ENCODE measurements around the gene SLC6A18.

SLC6A18 gene

GRCh38 chr5:1206521-1207412 lies 18.4 kb upstream of the SLC6A18 start:
- no peak overlapping the region for H3K27ac ChIP-seq (ENCODE audit: low read depth, low read length)
- no peaks in the 10 kb centered on the region for H3K9me3 ChIP-seq (ENCODE audit: insufficient read depth, low read depth, low read length)
- H3K4me3 ChIP-seq (ENCODE audit: low read length): no peak overlapping the region
- no peaks in the 10 kb centered on the region for H3K27me3 ChIP-seq (ENCODE audit: insufficient read depth, low read length)
- H3K9ac ChIP-seq (ENCODE audit: low read depth, low read length): no peak overlapping the region
- peaks cover 4% of the 10 kb centered on the region; the same call in 1 of the 2 replicates for H3K4me1 ChIP-seq (ENCODE audit: insufficient read depth, low read length)
- H3K36me3 ChIP-seq (ENCODE audit: insufficient read depth, low read length): no peaks in the 10 kb centered on the region
- WGBS: 91% methylated on average over 49 of the region's 49 CpGs

- H3K4me1 ChIP-seq (ENCODE audit: insufficient read depth, low read length): peaks cover 4% of the 10 kb centered on the region; the same call in 1 of the 2 replicates
- H3K27me3 ChIP-seq (ENCODE audit: insufficient read depth, low read length): no peaks in the 10 kb centered on the region
- H3K36me3 ChIP-seq (ENCODE audit: insufficient read depth, low read length): no peaks in the 10 kb centered on the region
- no peak overlapping the region for H3K27ac ChIP-seq (ENCODE audit: low read depth, low read length)
- no peak overlapping the region for H3K9ac ChIP-seq (ENCODE audit: low read depth, low read length)
- no peak overlapping the region for H3K4me3 ChIP-seq (ENCODE audit: low read length)
- no peaks in the 10 kb centered on the region for H3K9me3 ChIP-seq (ENCODE audit: insufficient read depth, low read depth, low read length)
- WGBS: 87% methylated on average over 6 of the region's 6 CpGs
These were observed 17.6 kb upstream of the SLC6A18 start for GRCh38 chr5:1207555-1207954.

GRCh38 chr5:1208221-1208742 lies 16.9 kb upstream of the SLC6A18 start:
- H3K27ac ChIP-seq (ENCODE audit: low read depth, low read length): no peak overlapping the region
- peaks cover 4% of the 10 kb centered on the region; the same call in 1 of the 2 replicates for H3K4me1 ChIP-seq (ENCODE audit: insufficient read depth, low read length)
- no peak overlapping the region for H3K9ac ChIP-seq (ENCODE audit: low read depth, low read length)
- no peaks in the 10 kb centered on the region for H3K27me3 ChIP-seq (ENCODE audit: insufficient read depth, low read length)
- H3K36me3 ChIP-seq (ENCODE audit: insufficient read depth, low read length): no peaks in the 10 kb centered on the region
- no peaks in the 10 kb centered on the region for H3K9me3 ChIP-seq (ENCODE audit: insufficient read depth, low read depth, low read length)
- no peak overlapping the region for H3K4me3 ChIP-seq (ENCODE audit: low read length)
- WGBS: 90% methylated on average over 17 of the region's 17 CpGs

GRCh38 chr5:1208743-1209488 lies 16.3 kb upstream of the SLC6A18 start:
- Histone ChIP-seq H3K36me3 (ENCODE audit: insufficient read depth, low read length) (no peaks in the 10 kb centered on the region), H3K27ac (ENCODE audit: low read depth, low read length) (no peak overlapping the region), H3K4me1 (ENCODE audit: insufficient read depth, low read length) (peaks cover 4% of the 10 kb centered on the region; the same call in 1 of the 2 replicates), H3K4me3 (ENCODE audit: low read length) (no peak overlapping the region), H3K27me3 (ENCODE audit: insufficient read depth, low read length) (no peaks in the 10 kb centered on the region), H3K9me3 (ENCODE audit: insufficient read depth, low read depth, low read length) (no peaks in the 10 kb centered on the region), H3K9ac (ENCODE audit: low read depth, low read length) (no peak overlapping the region)
- WGBS: 91% methylated on average over 24 of the region's 24 CpGs

GRCh38 chr5:1209489-1209852 lies 15.7 kb upstream of the SLC6A18 start:
- H3K27ac ChIP-seq (ENCODE audit: low read depth, low read length): no peak overlapping the region
- no peak overlapping the region for H3K9ac ChIP-seq (ENCODE audit: low read depth, low read length)
- H3K4me1 ChIP-seq (ENCODE audit: insufficient read depth, low read length): peaks cover 4% of the 10 kb centered on the region; the same call in 1 of the 2 replicates
- no peaks in the 10 kb centered on the region for H3K9me3 ChIP-seq (ENCODE audit: insufficient read depth, low read depth, low read length)
- no peaks in the 10 kb centered on the region for H3K27me3 ChIP-seq (ENCODE audit: insufficient read depth, low read length)
- H3K36me3 ChIP-seq (ENCODE audit: insufficient read depth, low read length): no peaks in the 10 kb centered on the region
- no peak overlapping the region for H3K4me3 ChIP-seq (ENCODE audit: low read length)
- WGBS: 87% methylated on average over 2 of the region's 2 CpGs

GRCh38 chr5:1209896-1210776 lies 15.0 kb upstream of the SLC6A18 start:
- Histone ChIP-seq H3K4me3 (ENCODE audit: low read length) (no peak overlapping the region), H3K9me3 (ENCODE audit: insufficient read depth, low read depth, low read length) (no peaks in the 10 kb centered on the region), H3K36me3 (ENCODE audit: insufficient read depth, low read length) (no peaks in the 10 kb centered on the region), H3K9ac (ENCODE audit: low read depth, low read length) (no peak overlapping the region), H3K4me1 (ENCODE audit: insufficient read depth, low read length) (peaks cover under 1% of the 10 kb centered on the region; the same call in 1 of the 2 replicates), H3K27ac (ENCODE audit: low read depth, low read length) (no peak overlapping the region), H3K27me3 (ENCODE audit: insufficient read depth, low read length) (no peaks in the 10 kb centered on the region)
- WGBS: 91% methylated on average over 21 of the region's 21 CpGs

GRCh38 chr5:1210832-1211251 lies 14.3 kb upstream of the SLC6A18 start:
- Histone ChIP-seq H3K27me3 (ENCODE audit: insufficient read depth, low read length) (no peaks in the 10 kb centered on the region), H3K4me1 (ENCODE audit: insufficient read depth, low read length) (no peaks in the 10 kb centered on the region), H3K27ac (ENCODE audit: low read depth, low read length) (no peak overlapping the region), H3K9ac (ENCODE audit: low read depth, low read length) (no peak overlapping the region), H3K36me3 (ENCODE audit: insufficient read depth, low read length) (no peaks in the 10 kb centered on the region), H3K4me3 (ENCODE audit: low read length) (no peak overlapping the region), H3K9me3 (ENCODE audit: insufficient read depth, low read depth, low read length) (no peaks in the 10 kb centered on the region)
- WGBS: 87% methylated on average over 21 of the region's 21 CpGs

GRCh38 chr5:1211701-1212100 lies 13.5 kb upstream of the SLC6A18 start:
- Histone ChIP-seq H3K27me3 (ENCODE audit: insufficient read depth, low read length) (no peaks in the 10 kb centered on the region), H3K9me3 (ENCODE audit: insufficient read depth, low read depth, low read length) (no peaks in the 10 kb centered on the region), H3K9ac (ENCODE audit: low read depth, low read length) (no peak overlapping the region), H3K36me3 (ENCODE audit: insufficient read depth, low read length) (no peaks in the 10 kb centered on the region), H3K4me1 (ENCODE audit: insufficient read depth, low read length) (no peaks in the 10 kb centered on the region), H3K27ac (ENCODE audit: low read depth, low read length) (no peak overlapping the region), H3K4me3 (ENCODE audit: low read length) (no peak overlapping the region)
- WGBS: 93% methylated on average over 9 of the region's 9 CpGs

GRCh38 chr5:1212271-1212670 lies 12.9 kb upstream of the SLC6A18 start:
- H3K4me1 ChIP-seq (ENCODE audit: insufficient read depth, low read length): no peaks in the 10 kb centered on the region
- no peak overlapping the region for H3K4me3 ChIP-seq (ENCODE audit: low read length)
- H3K9ac ChIP-seq (ENCODE audit: low read depth, low read length): no peak overlapping the region
- WGBS: 93% methylated on average over 20 of the region's 20 CpGs
- H3K27ac ChIP-seq (ENCODE audit: low read depth, low read length): no peak overlapping the region
- H3K27me3 ChIP-seq (ENCODE audit: insufficient read depth, low read length): no peaks in the 10 kb centered on the region
- no peaks in the 10 kb centered on the region for H3K36me3 ChIP-seq (ENCODE audit: insufficient read depth, low read length)
- no peaks in the 10 kb centered on the region for H3K9me3 ChIP-seq (ENCODE audit: insufficient read depth, low read depth, low read length)

- 86% methylated on average over 12 of the region's 18 CpGs for WGBS
- no peaks in the 10 kb centered on the region for H3K4me1 ChIP-seq (ENCODE audit: insufficient read depth, low read length)
- no peak overlapping the region for H3K9ac ChIP-seq (ENCODE audit: low read depth, low read length)
- H3K27me3 ChIP-seq (ENCODE audit: insufficient read depth, low read length): no peaks in the 10 kb centered on the region
- H3K36me3 ChIP-seq (ENCODE audit: insufficient read depth, low read length): no peaks in the 10 kb centered on the region
- no peaks in the 10 kb centered on the region for H3K9me3 ChIP-seq (ENCODE audit: insufficient read depth, low read depth, low read length)
- no peak overlapping the region for H3K27ac ChIP-seq (ENCODE audit: low read depth, low read length)
- no peak overlapping the region for H3K4me3 ChIP-seq (ENCODE audit: low read length)
These were observed 12.3 kb upstream of the SLC6A18 start for GRCh38 chr5:1212881-1213280.

Data from HUES64 (cell line).